GM12878 (cell line): ENCODE data around the gene ZFP91. TPM values are rescaled to one million over a fixed set of nuclear protein-coding genes. Genes with fewer than 3 reads are reported as not detected.

Experiments used
- BCL3 ChIP-seq: IDR thresholded peaks from 2 replicates; pipeline ENCODE4 v1.6.1; 2011; ENCODE audit warnings: borderline replicate concordance, low read depth, mild to moderate bottlenecking, moderate library complexity, low read length; ENCODE audit not compliant: insufficient read depth, poor library complexity, severe bottlenecking
- BHLHE40 ChIP-seq, 2 experiments: fragments of 450-650 bp in 1 of 2; IDR thresholded peaks; 2 replicates each; pipeline ENCODE4 v1.6.1; 2011 to 2017; ENCODE audit warnings: low read depth in 2 of 2, borderline replicate concordance in 1 of 2, improper control_type of control experiment in 1 of 2, low read length in 1 of 2, mild to moderate bottlenecking in 1 of 2
- BMI1 ChIP-seq: fragments of 450-650 bp; IDR thresholded peaks from 2 replicates; pipeline ENCODE4 v1.6.1; 2016; ENCODE audit warnings: mild to moderate bottlenecking, moderate library complexity, borderline replicate concordance
- CBX5 ChIP-seq: sonication (generic); IDR thresholded peaks from 2 replicates; pipeline ENCODE4 v1.6.1; 2016; ENCODE audit warnings: low read depth, moderate library complexity, mild to moderate bottlenecking, inconsistent platforms
- CTCF ChIP-seq, 3 experiments: IDR thresholded peaks in 2 of 3; conservative IDR thresholded peaks in 1 of 3; 2 replicates each; pipeline ENCODE4 v1.5.1; 2011; ENCODE audit warnings: low read depth in 3 of 3, low read length in 3 of 3, mild to moderate bottlenecking in 3 of 3, control low read depth in 2 of 3, moderate library complexity in 2 of 3, inconsistent platforms in 1 of 3, mixed read lengths in 1 of 3; ENCODE audit not compliant: control insufficient read depth in 2 of 3, insufficient read depth in 1 of 3; ENCODE audit errors: extremely low read depth in 1 of 3
- IKZF1 ChIP-seq: fragments of 450-650 bp; conservative IDR thresholded peaks from 2 replicates; pipeline ENCODE4 v1.6.1; 2017; ENCODE audit warnings: antibody characterized with exemption, mild to moderate bottlenecking
- MEF2A ChIP-seq: IDR thresholded peaks from 2 replicates; pipeline ENCODE4 v1.6.1; 2011; ENCODE audit warnings: low read depth, mild to moderate bottlenecking, low read length, moderate library complexity; ENCODE audit not compliant: insufficient read depth
- PML ChIP-seq: IDR thresholded peaks from 2 replicates; pipeline ENCODE4 v1.6.1; 2012; ENCODE audit warnings: low read length, inconsistent platforms
- POLR2A ChIP-seq: IDR thresholded peaks from 2 replicates; pipeline ENCODE4 v1.6.1; 2011; ENCODE audit warnings: low read depth, mild to moderate bottlenecking, low read length
- RFX5 ChIP-seq: IDR thresholded peaks from 2 replicates; pipeline ENCODE4 v1.6.1; 2011; ENCODE audit warnings: low read depth, low read length, improper control_type of control experiment
- TCF12 ChIP-seq: IDR thresholded peaks from 2 replicates; pipeline ENCODE4 v1.6.1; 2011; ENCODE audit warnings: low read depth, mild to moderate bottlenecking, low read length
- TCF3 ChIP-seq: IDR thresholded peaks from 2 replicates; pipeline ENCODE4 v1.6.1; 2012; ENCODE audit warnings: low read depth, mild to moderate bottlenecking, low read length, borderline replicate concordance; ENCODE audit not compliant: insufficient read depth
- ZBTB11 ChIP-seq: fragments of 450-650 bp; formaldehyde crosslinking; IDR thresholded peaks from 2 replicates; pipeline ENCODE4 v1.5.0; 2022; ENCODE audit warnings: mild to moderate bottlenecking, missing genetic modification characterization
- ZNF217 ChIP-seq: fragments of 450-650 bp; IDR thresholded peaks from 2 replicates; pipeline ENCODE4 v1.6.1; 2017; ENCODE audit warnings: antibody characterized with exemption, mild to moderate bottlenecking
- ZNF274 ChIP-seq: IDR thresholded peaks from one replicate; pipeline ENCODE4 v1.8.0; 2011; ENCODE audit not compliant: insufficient read length, insufficient read depth
- ZNF592 ChIP-seq: fragments of 450-650 bp; IDR thresholded peaks from 2 replicates; pipeline ENCODE4 v1.6.1; 2017; ENCODE audit warnings: mild to moderate bottlenecking, moderate library complexity
- polyA plus RNA-seq, 11 experiments: library from polyadenylated mRNA; depleted of rRNA in 4 of 11; unstranded in 6 of 11; stranded (reverse) in 5 of 11; fragments of >200 nt; fragmentation: Nextera tagmentation in 4 of 11; fragmentation: Illumina TruSeq in 1 of 11; extraction: Ambion mirVana in 4 of 11; extraction: Trizol in 1 of 11; gene quantifications; 1 replicate in 1 of 11; 2 replicates in 10 of 11; pipeline versions ENCODE4 v1.2.1 to v1.2.3, GENCODE V29; 2011 to 2016; ENCODE audit warnings: inconsistent platforms in 2 of 11, missing spikeins in 2 of 11, low read depth in 1 of 11
- total RNA-seq, 4 experiments: library from RNA; depleted of rRNA in 3 of 4; stranded (reverse); fragments of >200 nt in 3 of 4; fragmentation: Illumina TruSeq in 1 of 4; extraction: Trizol in 1 of 4; gene quantifications; 2 replicates each; pipeline versions ENCODE4 v1.2.1 to v1.2.3, GENCODE V29; 2013 to 2021

The ZFP91 gene
- total and polyA plus RNA-seq, 10 of the 15 experiments (the other 5 are each of a cell fraction or from before 2014, with no cell fraction given), result 12.9 to 54.1 (median 31.7) TPM

- TF ChIP-seq CTCF (IDR thresholded peaks at IDR 0.05 in 2 of 3, conservative IDR thresholded peaks at IDR 0.05 in 1 of 3; ENCODE audit: control insufficient read depth in 2 of 3, extremely low read depth in 1 of 3, insufficient read depth in 1 of 3, low read depth in 3 of 3, low read length in 3 of 3) (peak; percentile 78 to 86 (median 84)), ZNF217 (peak; percentile 62), CBX5 (no peak), ZBTB11 (no peak), IKZF1 (peak; percentile 90), BCL3 (peak; percentile 69), MEF2A (peak; percentile 55), ZNF274 (no peak), TCF3 (peak; percentile 78), ZNF592 (peak; percentile 69; the same call in 1 of the 2 replicates), POLR2A (peak; percentile 79), PML (peak; percentile 93; the same call in 1 of the 2 replicates), RFX5 (0 out of 2 replicates have a peak, but pooled peaks have one; percentile 26), BMI1 (no peak), BHLHE40 (IDR thresholded peaks at IDR 0.05; ENCODE audit: borderline replicate concordance in 1 of 2, low read depth in 2 of 2, low read length in 1 of 2) (peak; percentile 85 to 91), TCF12 (peak; percentile 73)
Observed at GRCh38 chr11:58579192-58580129, 598 bp downstream of the ZFP91 start (continued).
